ENCODE measurements around the gene OMP.

Gene OMP

GRCh38 chr11:77114089-77114463 lies 11.4 kb downstream of the OMP start:
- H3K36me3 ChIP-seq (ENCODE audit: control insufficient read depth, insufficient read depth, low read length), result peaks cover 3% of the 10 kb centered on the region
- no peak overlapping the region for H3K4me3 ChIP-seq (ENCODE audit: low read depth, low read length)
- H3K27me3 ChIP-seq (ENCODE audit: control insufficient read depth, insufficient read depth, low read length), result no peaks in the 10 kb centered on the region
- H3K9me3 ChIP-seq (ENCODE audit: control insufficient read depth, insufficient read depth, low read length), result no peaks in the 10 kb centered on the region
- no peaks in the 10 kb centered on the region for H3K4me1 ChIP-seq (ENCODE audit: control insufficient read depth, insufficient read depth, low read length)
- no peak overlapping the region for H3K9ac ChIP-seq (ENCODE audit: low read depth, low read length)

- Histone ChIP-seq H3K9me3 (ENCODE audit: control insufficient read depth, insufficient read depth, low read length) (no peaks in the 10 kb centered on the region), H3K4me1 (ENCODE audit: control insufficient read depth, insufficient read depth, low read length) (no peaks in the 10 kb centered on the region), H3K4me3 (ENCODE audit: low read depth, low read length) (no peak overlapping the region), H3K36me3 (ENCODE audit: control insufficient read depth, insufficient read depth, low read length) (peaks cover 8% of the 10 kb centered on the region), H3K27me3 (ENCODE audit: control insufficient read depth, insufficient read depth, low read length) (no peaks in the 10 kb centered on the region), H3K9ac (ENCODE audit: low read depth, low read length) (no peak overlapping the region)
These were observed 12.6 kb downstream of the OMP start for GRCh38 chr11:77115181-77115611.

GRCh38 chr11:77115956-77116355 lies 13.3 kb downstream of the OMP start:
- H3K27me3 ChIP-seq (ENCODE audit: control insufficient read depth, insufficient read depth, low read length), result no peaks in the 10 kb centered on the region
- H3K9ac ChIP-seq (ENCODE audit: low read depth, low read length), result no peak overlapping the region
- H3K4me1 ChIP-seq (ENCODE audit: control insufficient read depth, insufficient read depth, low read length), result no peaks in the 10 kb centered on the region

GRCh38 chr11:77117492-77117891 lies 14.9 kb downstream of the OMP start:
- Histone ChIP-seq H3K4me1 (ENCODE audit: control insufficient read depth, insufficient read depth, low read length) (no peaks in the 10 kb centered on the region), H3K9ac (ENCODE audit: low read depth, low read length) (no peak overlapping the region), H3K9me3 (ENCODE audit: control insufficient read depth, insufficient read depth, low read length) (no peaks in the 10 kb centered on the region), H3K4me3 (ENCODE audit: low read depth, low read length) (no peak overlapping the region), H3K27me3 (ENCODE audit: control insufficient read depth, insufficient read depth, low read length) (no peaks in the 10 kb centered on the region), H3K36me3 (ENCODE audit: control insufficient read depth, insufficient read depth, low read length) (peaks cover 16% of the 10 kb centered on the region)

More at GRCh38 chr11:77115956-77116355, 13.3 kb downstream of the OMP start:
- Histone ChIP-seq H3K4me3 (ENCODE audit: low read depth, low read length) (no peak overlapping the region), H3K9me3 (ENCODE audit: control insufficient read depth, insufficient read depth, low read length) (no peaks in the 10 kb centered on the region), H3K36me3 (ENCODE audit: control insufficient read depth, insufficient read depth, low read length) (peaks cover 12% of the 10 kb centered on the region)

GRCh38 chr11:77118086-77118485 lies 15.4 kb downstream of the OMP start:
- no peaks in the 10 kb centered on the region for H3K27me3 ChIP-seq (ENCODE audit: control insufficient read depth, insufficient read depth, low read length)
- H3K4me1 ChIP-seq (ENCODE audit: control insufficient read depth, insufficient read depth, low read length), result no peaks in the 10 kb centered on the region

GRCh38 chr11:77118971-77119370 lies 16.3 kb downstream of the OMP start:
- Histone ChIP-seq H3K27me3 (ENCODE audit: control insufficient read depth, insufficient read depth, low read length) (no peaks in the 10 kb centered on the region), H3K9ac (ENCODE audit: low read depth, low read length) (no peak overlapping the region), H3K4me1 (ENCODE audit: control insufficient read depth, insufficient read depth, low read length) (no peaks in the 10 kb centered on the region), H3K4me3 (ENCODE audit: low read depth, low read length) (no peak overlapping the region), H3K9me3 (ENCODE audit: control insufficient read depth, insufficient read depth, low read length) (no peaks in the 10 kb centered on the region), H3K36me3 (ENCODE audit: control insufficient read depth, insufficient read depth, low read length) (peaks cover 16% of the 10 kb centered on the region)

More at GRCh38 chr11:77118086-77118485, 15.4 kb downstream of the OMP start:
- peaks cover 16% of the 10 kb centered on the region for H3K36me3 ChIP-seq (ENCODE audit: control insufficient read depth, insufficient read depth, low read length)
- H3K9me3 ChIP-seq (ENCODE audit: control insufficient read depth, insufficient read depth, low read length), result no peaks in the 10 kb centered on the region
- H3K9ac ChIP-seq (ENCODE audit: low read depth, low read length), result no peak overlapping the region
- no peak overlapping the region for H3K4me3 ChIP-seq (ENCODE audit: low read depth, low read length)

GRCh38 chr11:77119531-77119936 lies 16.9 kb downstream of the OMP start:
- Histone ChIP-seq H3K27me3 (ENCODE audit: control insufficient read depth, insufficient read depth, low read length) (no peaks in the 10 kb centered on the region), H3K4me3 (ENCODE audit: low read depth, low read length) (no peak overlapping the region), H3K4me1 (ENCODE audit: control insufficient read depth, insufficient read depth, low read length) (no peaks in the 10 kb centered on the region), H3K36me3 (ENCODE audit: control insufficient read depth, insufficient read depth, low read length) (peaks cover 16% of the 10 kb centered on the region), H3K9ac (ENCODE audit: low read depth, low read length) (no peak overlapping the region), H3K9me3 (ENCODE audit: control insufficient read depth, insufficient read depth, low read length) (no peaks in the 10 kb centered on the region)

- Histone ChIP-seq H3K27me3 (ENCODE audit: control insufficient read depth, insufficient read depth, low read length) (no peaks in the 10 kb centered on the region), H3K9me3 (ENCODE audit: control insufficient read depth, insufficient read depth, low read length) (no peaks in the 10 kb centered on the region), H3K4me3 (ENCODE audit: low read depth, low read length) (no peak overlapping the region), H3K36me3 (ENCODE audit: control insufficient read depth, insufficient read depth, low read length) (peaks cover 16% of the 10 kb centered on the region), H3K9ac (ENCODE audit: low read depth, low read length) (no peak overlapping the region), H3K4me1 (ENCODE audit: control insufficient read depth, insufficient read depth, low read length) (no peaks in the 10 kb centered on the region)
These were observed 17.9 kb downstream of the OMP start for GRCh38 chr11:77120571-77120970.

GRCh38 chr11:77121096-77121640 lies 18.5 kb downstream of the OMP start:
- Histone ChIP-seq H3K4me1 (ENCODE audit: control insufficient read depth, insufficient read depth, low read length) (no peaks in the 10 kb centered on the region), H3K27me3 (ENCODE audit: control insufficient read depth, insufficient read depth, low read length) (no peaks in the 10 kb centered on the region), H3K36me3 (ENCODE audit: control insufficient read depth, insufficient read depth, low read length) (peaks cover 16% of the 10 kb centered on the region), H3K4me3 (ENCODE audit: low read depth, low read length) (no peak overlapping the region), H3K9ac (ENCODE audit: low read depth, low read length) (no peak overlapping the region), H3K9me3 (ENCODE audit: control insufficient read depth, insufficient read depth, low read length) (no peaks in the 10 kb centered on the region)

GRCh38 chr11:77121876-77122575 lies 19.4 kb downstream of the OMP start:
- H3K4me1 ChIP-seq (ENCODE audit: control insufficient read depth, insufficient read depth, low read length), result no peaks in the 10 kb centered on the region
- H3K9me3 ChIP-seq (ENCODE audit: control insufficient read depth, insufficient read depth, low read length), result no peaks in the 10 kb centered on the region
- H3K27me3 ChIP-seq (ENCODE audit: control insufficient read depth, insufficient read depth, low read length), result no peaks in the 10 kb centered on the region
- no peak overlapping the region for H3K9ac ChIP-seq (ENCODE audit: low read depth, low read length)
- H3K4me3 ChIP-seq (ENCODE audit: low read depth, low read length), result no peak overlapping the region
- peaks cover 16% of the 10 kb centered on the region for H3K36me3 ChIP-seq (ENCODE audit: control insufficient read depth, insufficient read depth, low read length)

- peaks cover 16% of the 10 kb centered on the region for H3K36me3 ChIP-seq (ENCODE audit: control insufficient read depth, insufficient read depth, low read length)
- no peak overlapping the region for H3K4me3 ChIP-seq (ENCODE audit: low read depth, low read length)
- no peak overlapping the region for H3K9ac ChIP-seq (ENCODE audit: low read depth, low read length)
- no peaks in the 10 kb centered on the region for H3K9me3 ChIP-seq (ENCODE audit: control insufficient read depth, insufficient read depth, low read length)
- H3K4me1 ChIP-seq (ENCODE audit: control insufficient read depth, insufficient read depth, low read length), result peaks cover 3% of the 10 kb centered on the region
- no peaks in the 10 kb centered on the region for H3K27me3 ChIP-seq (ENCODE audit: control insufficient read depth, insufficient read depth, low read length)
These were observed 20.1 kb downstream of the OMP start for GRCh38 chr11:77122576-77123212.

- H3K4me1 ChIP-seq (ENCODE audit: control insufficient read depth, insufficient read depth, low read length), result peaks cover 3% of the 10 kb centered on the region
- no peak overlapping the region for H3K4me3 ChIP-seq (ENCODE audit: low read depth, low read length)
- no peak overlapping the region for H3K9ac ChIP-seq (ENCODE audit: low read depth, low read length)
- H3K27me3 ChIP-seq (ENCODE audit: control insufficient read depth, insufficient read depth, low read length), result no peaks in the 10 kb centered on the region
- H3K9me3 ChIP-seq (ENCODE audit: control insufficient read depth, insufficient read depth, low read length), result no peaks in the 10 kb centered on the region
- H3K36me3 ChIP-seq (ENCODE audit: control insufficient read depth, insufficient read depth, low read length), result peaks cover 12% of the 10 kb centered on the region
These were observed 21.0 kb downstream of the OMP start for GRCh38 chr11:77123591-77123990.

All from iPS-15b (cell line).